B cell (primary cell): ENCODE measurements around the gene SHROOM2.

Experiments
- CTCF ChIP-seq: fragments of 200-600 bp; IDR thresholded peaks from one replicate; pipeline ENCODE4 v1.8.0; 2022; ENCODE audit warnings: antibody characterized with exemption, mild to moderate bottlenecking
- EZH2 ChIP-seq: IDR thresholded peaks from 2 replicates; pipeline ENCODE4 v1.6.1; 2012; ENCODE audit warnings: borderline replicate concordance, low read depth, mild to moderate bottlenecking, moderate library complexity, low read length; ENCODE audit not compliant: insufficient read depth, poor library complexity, severe bottlenecking

DNA sequence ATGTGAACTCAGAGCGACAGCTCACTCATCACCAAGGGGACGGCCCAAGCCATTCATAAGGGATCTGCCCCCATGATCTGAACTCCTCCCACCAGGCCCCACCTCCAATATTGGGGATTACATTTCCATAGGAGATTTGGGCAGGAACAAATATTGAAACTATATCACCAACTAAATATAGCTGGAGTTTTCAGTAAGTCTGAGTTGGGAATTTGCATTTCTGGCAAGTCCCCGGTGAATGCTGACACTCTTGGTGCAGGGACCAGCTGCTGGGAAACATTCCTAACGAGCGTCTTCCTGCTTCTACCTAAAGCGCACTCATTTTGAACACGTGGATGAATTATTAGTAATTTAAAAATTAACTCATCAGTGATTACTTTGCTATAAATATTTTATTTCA, 194.2 kb downstream of the SHROOM2 start:
- no peak for TF ChIP-seq CTCF
- TF ChIP-seq EZH2, result no peak
